ENCODE results near the gene UTS2. TPM values are rescaled to one million over a fixed set of nuclear protein-coding genes. Genes with fewer than 3 reads are reported as not detected.

The UTS2 gene
- polyA plus RNA-seq, 2 of the 4 experiments (the other 2 are of a cell fraction), result not detected

- Histone ChIP-seq H3K4me3 (no peak overlapping the region), H3K4me1 (no peaks in the 10 kb centered on the region), H3K4me2 (no peak overlapping the region), H3K9me3 (no peaks in the 10 kb centered on the region), H3K27ac (no peak overlapping the region)
- FAIRE-seq (no peak), ATAC-seq (no peak), DNase-seq (ENCODE audit: low read depth in 1 of 2, low spot score in 1 of 2) (no peak)
- no peak for TF ChIP-seq FOSL2 (IDR thresholded peaks at IDR 0.05)
- TF ChIP-seq FOSL2 (CRISPR knock-in tag; IDR thresholded peaks at IDR 0.05), result no peak
- TF ChIP-seq HOXA7 (CRISPR knock-in tag; IDR thresholded peaks at IDR 0.05), result no peak
- no peak for TF ChIP-seq REST (IDR thresholded peaks at IDR 0.05)
- no peak for TF ChIP-seq KDM5A (IDR thresholded peaks at IDR 0.05)
- TF ChIP-seq PBX3 (IDR thresholded peaks at IDR 0.05), result no peak
- no peak for TF ChIP-seq RARB (CRISPR knock-in tag; IDR thresholded peaks at IDR 0.05)
- no peak for TF ChIP-seq CBX2 (IDR thresholded peaks at IDR 0.05; ENCODE audit: borderline replicate concordance, low read depth)
- TF ChIP-seq JUN (IDR thresholded peaks at IDR 0.05), result no peak
- no peak for TF ChIP-seq KDM1A (IDR thresholded peaks at IDR 0.05; ENCODE audit: low read depth)
- no peak for TF ChIP-seq MAX (IDR thresholded peaks at IDR 0.05)
- 81% methylated on average over 15 of the region's 17 CpGs for WGBS (ENCODE audit: missing lambda C conversion rate)
- CTCF ChIA-PET, result no interaction called here
- POLR2A ChIA-PET, result no interaction called here
Observed at GRCh38 chr1:7862211-7863060, 9.6 kb upstream of the UTS2 start.

GRCh38 chr1:7861452-7861851 lies 8.6 kb upstream of the UTS2 start:
- no peak for FAIRE-seq
- Histone ChIP-seq H3K4me2 (no peak overlapping the region), H3K27ac (no peak overlapping the region), H3K4me3 (no peak overlapping the region), H3K4me1 (no peaks in the 10 kb centered on the region), H3K9me3 (no peaks in the 10 kb centered on the region)
- ChIA-PET CTCF (interaction anchor here (0.7 kb wide), 1 partner anchor 543 kb away, joined by 3 read pairs; no protein-coding TSS in a partner anchor), POLR2A (no interaction called here)
- TF ChIP-seq RCOR1 (IDR thresholded peaks at IDR 0.05; ENCODE audit: low read depth, low read length) (no peak), RAD21 (conservative IDR thresholded peaks at IDR 0.05 in 1 of 2, IDR thresholded peaks at IDR 0.05 in 1 of 2) (no peak), E2F6 (IDR thresholded peaks at IDR 0.05; ENCODE audit: borderline replicate concordance, low read depth) (no peak), FOSB (CRISPR knock-in tag; IDR thresholded peaks at IDR 0.05) (no peak), POLR2AphosphoS2 (conservative IDR thresholded peaks at IDR 0.05; ENCODE audit: low read length) (no peak), FOSL2 (IDR thresholded peaks at IDR 0.05) (no peak), FOSL2 (CRISPR knock-in tag; IDR thresholded peaks at IDR 0.05) (no peak), MYC (IDR thresholded peaks at IDR 0.05; ENCODE audit: borderline replicate concordance, low read length) (no peak), USF2 (IDR thresholded peaks at IDR 0.05) (no peak), PBX3 (IDR thresholded peaks at IDR 0.05) (no peak), MAZ (IDR thresholded peaks at IDR 0.05; ENCODE audit: borderline replicate concordance, low read depth, low read length) (no peak), RARB (CRISPR knock-in tag; IDR thresholded peaks at IDR 0.05) (no peak)
- 90% methylated on average over 15 of the region's 15 CpGs for WGBS (ENCODE audit: missing lambda C conversion rate)
- no peak for ATAC-seq
- no peak for DNase-seq (ENCODE audit: low read depth in 1 of 2, low spot score in 1 of 2)

Data from A549 (cell line).